Choroid plexus epithelial cell (primary cell): ENCODE results near the gene SAP30L.

Source experiments
- DNase-seq: peaks from one replicate; pipeline ENCODE4 v3.0.0-alpha.2; 2010; ENCODE audit warnings: low read depth
- H3K4me3 ChIP-seq: 2 replicates; pipeline ENCODE4 v1.5.1; 2011; ENCODE audit warnings: low read depth, mild to moderate bottlenecking, control low read depth, low read length, moderate library complexity
- TF ChIP-seq, protein P1 (sequence below): conservative IDR thresholded peaks from 2 replicates; pipeline ENCODE4 v1.5.1; 2011; ENCODE audit warnings: low read depth, mild to moderate bottlenecking, control low read depth, inconsistent platforms, low read length, moderate library complexity

The SAP30L gene

DNA sequence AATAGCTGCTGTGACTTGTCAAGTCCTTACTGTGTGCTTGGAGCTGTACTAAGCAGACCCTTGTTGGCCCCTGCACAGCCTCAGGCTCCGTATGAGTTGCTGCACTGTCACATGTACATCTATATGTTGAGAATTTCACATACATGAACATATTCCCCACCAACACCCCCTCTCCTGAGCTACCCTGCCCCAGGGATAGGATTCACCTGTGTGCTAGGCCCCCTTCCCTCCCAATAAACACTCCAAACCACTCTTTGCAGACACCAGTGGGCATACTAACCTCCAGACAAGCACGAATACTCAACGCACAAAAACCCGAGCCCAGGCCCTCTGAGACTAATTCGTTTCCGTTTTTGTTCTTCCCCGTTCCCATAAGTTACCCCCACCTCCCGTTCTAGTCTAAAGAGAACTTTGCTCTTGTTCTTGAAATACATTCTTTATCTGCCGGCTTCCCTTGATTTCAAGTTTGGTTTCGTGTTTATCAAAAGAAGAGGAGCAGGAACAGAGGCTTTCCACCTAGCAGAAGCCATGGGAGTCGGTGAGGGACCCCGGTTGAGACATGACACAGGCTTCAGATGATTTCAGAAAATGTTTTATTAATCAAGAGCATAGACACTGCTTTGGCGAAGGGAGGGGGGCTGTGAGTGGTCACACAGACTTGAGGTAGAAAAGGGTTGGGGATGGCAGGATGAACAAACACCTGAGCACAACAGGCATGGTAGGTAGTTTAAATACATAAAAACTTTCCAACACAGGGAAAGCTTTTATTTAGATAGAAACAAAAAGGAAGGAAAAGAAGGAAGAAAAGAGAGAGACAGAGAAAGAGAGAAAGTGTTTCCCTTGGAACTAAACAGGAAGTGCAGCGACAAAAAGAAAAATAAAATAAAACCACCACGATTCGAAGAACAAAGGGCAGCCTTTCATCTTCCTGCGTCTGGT, 28.9 kb downstream of the SAP30L start:
- no peak for DNase-seq
- H3K4me3 ChIP-seq = no peak overlapping the region
- TF ChIP-seq, protein P1, sequence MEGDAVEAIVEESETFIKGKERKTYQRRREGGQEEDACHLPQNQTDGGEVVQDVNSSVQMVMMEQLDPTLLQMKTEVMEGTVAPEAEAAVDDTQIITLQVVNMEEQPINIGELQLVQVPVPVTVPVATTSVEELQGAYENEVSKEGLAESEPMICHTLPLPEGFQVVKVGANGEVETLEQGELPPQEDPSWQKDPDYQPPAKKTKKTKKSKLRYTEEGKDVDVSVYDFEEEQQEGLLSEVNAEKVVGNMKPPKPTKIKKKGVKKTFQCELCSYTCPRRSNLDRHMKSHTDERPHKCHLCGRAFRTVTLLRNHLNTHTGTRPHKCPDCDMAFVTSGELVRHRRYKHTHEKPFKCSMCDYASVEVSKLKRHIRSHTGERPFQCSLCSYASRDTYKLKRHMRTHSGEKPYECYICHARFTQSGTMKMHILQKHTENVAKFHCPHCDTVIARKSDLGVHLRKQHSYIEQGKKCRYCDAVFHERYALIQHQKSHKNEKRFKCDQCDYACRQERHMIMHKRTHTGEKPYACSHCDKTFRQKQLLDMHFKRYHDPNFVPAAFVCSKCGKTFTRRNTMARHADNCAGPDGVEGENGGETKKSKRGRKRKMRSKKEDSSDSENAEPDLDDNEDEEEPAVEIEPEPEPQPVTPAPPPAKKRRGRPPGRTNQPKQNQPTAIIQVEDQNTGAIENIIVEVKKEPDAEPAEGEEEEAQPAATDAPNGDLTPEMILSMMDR = no peak

DNA sequence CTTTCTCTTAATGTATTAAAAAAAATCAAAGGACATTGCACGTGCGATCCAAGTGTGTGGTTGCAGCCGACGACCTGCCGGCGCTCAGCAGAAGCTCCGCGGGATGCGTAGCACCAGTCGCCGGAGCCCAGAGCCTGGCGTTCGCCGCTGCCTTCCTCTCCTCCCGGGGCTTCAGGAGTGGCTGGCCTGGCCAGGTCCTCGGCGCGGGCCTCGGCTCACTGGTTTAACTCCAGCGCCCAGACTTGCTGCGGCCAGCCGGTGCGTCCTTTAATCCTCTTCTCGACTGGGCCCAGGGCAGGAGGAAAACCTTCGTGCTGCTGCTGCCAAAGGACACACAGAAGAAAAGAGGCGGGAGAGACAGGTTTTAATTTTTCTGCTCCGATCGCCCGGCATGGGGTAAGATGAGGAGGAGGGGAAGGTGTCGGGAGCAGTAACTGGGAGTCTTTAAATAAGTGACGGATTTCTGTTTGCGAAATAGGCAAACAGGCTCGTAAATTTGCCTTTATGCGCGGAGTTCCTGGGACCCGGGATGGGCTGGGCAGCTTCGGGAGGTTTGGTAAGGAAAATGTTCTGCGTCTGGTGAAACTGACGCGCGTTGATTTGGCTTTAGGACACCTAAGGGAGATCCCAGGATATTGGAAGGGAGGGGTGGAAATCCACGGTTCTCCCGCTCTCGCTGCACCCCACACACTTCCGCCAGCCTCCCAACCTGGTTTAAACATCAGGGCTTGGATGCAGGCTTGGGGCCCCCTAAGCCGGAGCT, 30.0 kb downstream of the SAP30L start:
- DNase-seq = no peak
- TF ChIP-seq, protein P1 = no peak
- no peak overlapping the region for H3K4me3 ChIP-seq

DNA sequence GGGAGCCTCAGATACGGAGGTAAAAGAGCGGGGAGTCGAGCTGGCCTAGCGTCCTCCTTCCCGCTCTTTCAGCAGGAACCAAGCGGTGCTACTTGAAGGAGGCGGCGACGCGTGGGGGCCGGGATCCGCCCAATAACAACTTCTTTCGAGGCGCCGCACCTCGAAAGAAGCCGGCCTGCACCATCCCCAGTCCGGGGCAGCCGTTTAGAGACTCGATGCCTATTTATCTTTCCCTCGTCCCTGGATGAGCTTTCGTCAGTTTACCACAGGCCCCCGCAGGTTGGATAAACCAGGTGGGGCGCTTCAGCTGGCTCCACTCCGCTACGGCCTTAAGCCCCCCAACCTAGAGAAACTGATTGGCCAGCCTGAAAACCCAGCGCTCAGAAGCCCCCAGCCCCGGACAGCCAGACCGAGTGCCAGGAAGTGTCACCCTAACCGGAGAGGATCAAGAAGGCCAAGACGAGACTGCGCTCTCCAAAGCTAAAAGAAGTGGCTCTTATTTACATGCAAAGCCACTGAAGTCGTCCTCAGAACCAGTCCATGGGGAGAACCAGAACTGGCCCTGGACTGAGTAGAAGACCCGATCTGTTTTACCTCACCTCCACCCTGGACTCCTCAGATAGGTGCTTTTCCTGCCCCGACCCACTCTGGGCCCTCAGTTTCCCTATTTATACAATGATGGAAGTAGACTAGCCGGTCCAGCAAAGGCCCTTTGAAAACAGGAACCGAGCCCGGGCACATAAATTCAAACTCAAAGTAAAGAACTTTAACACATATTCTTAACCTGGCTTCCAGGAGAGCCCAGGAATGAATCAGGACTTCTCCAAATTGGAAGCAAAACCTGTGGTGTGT, 30.8 kb downstream of the SAP30L start:
- no peak overlapping the region for H3K4me3 ChIP-seq

DNA sequence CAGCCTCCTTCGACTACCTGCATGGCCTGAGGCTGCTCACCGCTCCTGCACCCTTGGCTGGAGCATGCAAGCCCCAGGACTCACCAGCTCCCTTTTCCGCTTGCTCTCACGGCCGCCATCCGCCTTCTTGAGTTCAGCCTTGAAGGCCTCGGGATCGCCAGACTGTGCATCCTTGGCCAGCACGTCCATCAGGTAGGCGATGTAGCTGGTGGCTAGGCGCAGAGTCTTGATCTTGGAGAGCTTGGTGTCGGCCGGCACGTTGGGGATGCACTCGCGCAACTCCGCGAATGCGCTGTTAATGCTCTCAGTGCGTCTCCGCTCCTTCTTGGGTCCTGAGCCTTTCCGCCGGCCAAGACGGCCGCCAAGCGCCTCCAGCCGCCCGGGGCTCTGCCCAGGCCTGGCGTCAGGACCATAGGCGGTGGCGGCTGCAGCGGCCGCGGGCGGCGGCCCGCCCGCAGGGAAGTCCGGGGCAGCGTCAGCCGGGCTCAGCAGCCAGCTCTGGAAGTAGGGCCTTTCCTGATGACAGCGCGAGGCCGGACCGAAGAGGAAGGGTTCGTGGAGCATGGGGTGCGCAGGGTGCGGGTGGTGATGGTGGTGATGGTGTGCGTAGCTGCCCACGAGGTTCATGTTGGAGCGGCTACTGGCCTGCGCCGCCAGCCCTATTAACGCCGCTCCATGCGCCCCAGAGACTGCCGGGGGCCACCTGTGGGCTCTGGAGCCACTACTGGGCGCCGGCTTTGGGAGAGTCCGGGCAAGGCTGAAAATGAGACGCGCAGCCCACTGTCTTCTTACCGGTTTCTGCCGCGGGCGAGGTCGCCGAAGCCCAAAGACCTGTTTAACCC, 31.8 kb downstream of the SAP30L start:
- DNase-seq = no peak
- no peak overlapping the region for H3K4me3 ChIP-seq
- TF ChIP-seq, protein P1 = no peak

More for the DNA sequence above, 30.8 kb downstream of the SAP30L start:
- TF ChIP-seq, protein P1 = no peak
- DNase-seq = no peak

DNA sequence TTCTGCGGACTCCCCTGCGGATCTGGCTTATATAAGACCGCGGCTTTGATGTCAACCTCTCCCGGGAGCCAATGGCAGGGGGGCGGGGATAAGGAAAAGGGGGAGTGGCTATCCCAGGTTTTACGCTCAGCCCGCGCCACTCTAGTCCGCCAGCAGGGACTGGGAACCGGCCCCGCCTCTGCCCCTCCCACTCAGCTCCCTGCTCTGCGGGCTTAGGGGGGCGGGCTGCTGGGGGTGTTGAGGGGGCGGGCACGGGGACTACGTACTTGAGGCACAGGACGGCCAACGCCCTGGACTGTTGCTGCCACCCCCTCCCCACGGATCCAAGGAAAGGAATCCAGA, 32.4 kb downstream of the SAP30L start, which contains the start of gene HAND1:
Gene HAND1 (minus strand): TSS at position 4 of the 342 bp plus-strand sequence. CDS start 219 bp downstream, outside the sequence.
- TF ChIP-seq, protein P1 = no peak
- H3K4me3 ChIP-seq = no peak within 1 kb of the TSS
- no peak for DNase-seq

DNA sequence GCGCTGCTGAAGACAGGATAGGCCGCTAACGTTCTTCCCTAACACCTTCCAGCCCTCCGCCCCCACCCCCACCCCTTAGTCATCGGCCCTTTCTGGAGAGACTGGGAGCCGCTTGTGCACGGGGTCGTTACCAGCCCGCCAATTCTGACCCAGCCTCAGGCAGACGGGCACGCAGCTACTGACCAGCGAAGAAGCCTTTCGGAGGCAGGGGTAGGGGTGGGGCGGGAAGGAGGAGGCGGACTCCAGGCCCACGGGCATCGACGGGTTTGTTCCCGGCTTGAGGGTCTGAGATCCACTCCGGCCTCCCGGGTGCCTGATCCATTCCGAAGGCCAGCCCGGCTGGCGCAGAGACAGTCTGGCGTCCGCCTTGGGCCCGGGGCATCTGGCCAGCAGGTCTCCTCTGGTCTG, 33.0 kb downstream of the SAP30L start:
- no peak for DNase-seq
- TF ChIP-seq, protein P1 = no peak
- H3K4me3 ChIP-seq = no peak overlapping the region
